Hepatocyte (in vitro differentiated cells): Measurements from ENCODE around the gene KRTAP2-4.
"Not testable (repeated sequence)": the region's sequence is repeated elsewhere in the genome, so short reads cannot be mapped to it uniquely, and the experiment has no call there.

Experiments
- EZH2 ChIP-seq: fragments of 200-600 bp; sonication (generic); IDR thresholded peaks from 2 replicates; pipeline ENCODE4 v1.6.1; 2016; ENCODE audit warnings: antibody characterized with exemption, mild to moderate bottlenecking, borderline replicate concordance
- TF ChIP-seq, protein P1 (sequence below): fragments of 200-600 bp; sonication (generic); IDR thresholded peaks from 2 replicates; pipeline ENCODE4 v1.5.1; 2016; ENCODE audit warnings: antibody characterized with exemption, mild to moderate bottlenecking; ENCODE audit not compliant: poor library complexity

DNA sequence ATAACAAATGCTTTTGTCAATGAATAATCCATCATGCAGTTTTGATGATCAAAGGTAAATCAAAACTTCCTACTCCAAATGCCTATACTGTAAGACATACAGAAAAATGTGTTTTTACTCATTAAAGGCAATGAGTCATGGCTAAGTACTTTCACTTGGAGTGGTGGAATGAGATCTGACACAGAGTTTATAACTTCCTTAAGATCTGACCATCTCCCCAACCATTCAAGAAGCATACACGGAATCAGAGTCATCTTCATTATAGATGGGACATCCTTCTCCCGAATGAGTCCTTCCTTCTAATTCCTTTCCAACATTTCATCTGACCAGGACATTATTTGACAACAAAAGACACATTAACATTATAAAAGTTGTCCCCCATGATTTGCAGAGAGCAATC lies 17.7 kb upstream of the KRTAP2-4 start:
- TF ChIP-seq, protein P1, sequence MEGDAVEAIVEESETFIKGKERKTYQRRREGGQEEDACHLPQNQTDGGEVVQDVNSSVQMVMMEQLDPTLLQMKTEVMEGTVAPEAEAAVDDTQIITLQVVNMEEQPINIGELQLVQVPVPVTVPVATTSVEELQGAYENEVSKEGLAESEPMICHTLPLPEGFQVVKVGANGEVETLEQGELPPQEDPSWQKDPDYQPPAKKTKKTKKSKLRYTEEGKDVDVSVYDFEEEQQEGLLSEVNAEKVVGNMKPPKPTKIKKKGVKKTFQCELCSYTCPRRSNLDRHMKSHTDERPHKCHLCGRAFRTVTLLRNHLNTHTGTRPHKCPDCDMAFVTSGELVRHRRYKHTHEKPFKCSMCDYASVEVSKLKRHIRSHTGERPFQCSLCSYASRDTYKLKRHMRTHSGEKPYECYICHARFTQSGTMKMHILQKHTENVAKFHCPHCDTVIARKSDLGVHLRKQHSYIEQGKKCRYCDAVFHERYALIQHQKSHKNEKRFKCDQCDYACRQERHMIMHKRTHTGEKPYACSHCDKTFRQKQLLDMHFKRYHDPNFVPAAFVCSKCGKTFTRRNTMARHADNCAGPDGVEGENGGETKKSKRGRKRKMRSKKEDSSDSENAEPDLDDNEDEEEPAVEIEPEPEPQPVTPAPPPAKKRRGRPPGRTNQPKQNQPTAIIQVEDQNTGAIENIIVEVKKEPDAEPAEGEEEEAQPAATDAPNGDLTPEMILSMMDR: not testable (repeated sequence)
- not testable (repeated sequence) for TF ChIP-seq EZH2
